A549 (cell line): ENCODE results near the gene CLP1. TPM values are rescaled to one million over a fixed set of nuclear protein-coding genes. Genes with fewer than 3 reads are reported as not detected.
A peak's percentile ranks its signal among the peaks of the same experiment; 100 is the strongest.

Experiments
- CBX2 ChIP-seq: fragments of 200-600 bp; sonication (generic); IDR thresholded peaks from 2 replicates; pipeline ENCODE4 v1.6.1; 2016; ENCODE audit warnings: low read depth, mild to moderate bottlenecking, borderline replicate concordance
- CHD4 ChIP-seq: fragments of 200-600 bp; sonication (generic); IDR thresholded peaks from 2 replicates; pipeline ENCODE4 v1.6.1; 2016; ENCODE audit warnings: antibody characterized with exemption, mild to moderate bottlenecking, borderline replicate concordance
- GATA3 ChIP-seq: IDR thresholded peaks from 2 replicates; pipeline ENCODE4 v1.6.1; 2012; ENCODE audit warnings: borderline replicate concordance
- HEYL ChIP-seq: fragments of 250-450 bp; sonication (Bioruptor Pico); IDR thresholded peaks from 2 replicates; pipeline ENCODE4 v1.8.0; 2021; ENCODE audit warnings: mild to moderate bottlenecking, moderate library complexity
- HOXA7 ChIP-seq: fragments of 250-450 bp; sonication (Bioruptor Pico); IDR thresholded peaks from 2 replicates; pipeline ENCODE4 v1.5.0; 2020; ENCODE audit warnings: mild to moderate bottlenecking, moderate library complexity
- HOXB13 ChIP-seq: fragments of 250-450 bp; sonication (Bioruptor Pico); IDR thresholded peaks from 2 replicates; pipeline ENCODE4 v1.5.0; 2020; ENCODE audit warnings: low read depth, mild to moderate bottlenecking, moderate library complexity
- KDM5A ChIP-seq: fragments of 200-600 bp; sonication (generic); IDR thresholded peaks from 2 replicates; pipeline ENCODE4 v1.6.1; 2016; ENCODE audit warnings: antibody characterized with exemption, mild to moderate bottlenecking
- MAZ ChIP-seq: fragments of 150-350 bp; IDR thresholded peaks from 2 replicates; pipeline ENCODE4 v1.6.1; 2014; ENCODE audit warnings: antibody characterized with exemption, low read depth, low read length, borderline replicate concordance
- MYC ChIP-seq: IDR thresholded peaks from 2 replicates; pipeline ENCODE4 v1.6.1; 2012; ENCODE audit warnings: mild to moderate bottlenecking, inconsistent platforms, low read length, improper control_type of control experiment, borderline replicate concordance
- NFE2L2 ChIP-seq: fragments of 150-350 bp; conservative IDR thresholded peaks from 2 replicates; pipeline ENCODE4 v1.6.1; 2014; ENCODE audit warnings: low read length
- NPAS2 ChIP-seq: fragments of 250-450 bp; sonication (Bioruptor Pico); IDR thresholded peaks from 2 replicates; pipeline ENCODE4 v1.8.0; 2022; ENCODE audit warnings: mild to moderate bottlenecking, moderate library complexity, borderline replicate concordance
- NR3C1 ChIP-seq: fragments of >200 bp; sonication (Bioruptor Twin); formaldehyde crosslinking; IDR thresholded peaks from 3 replicates; pipeline ENCODE4 v1.6.1; 2017
- POLR2A ChIP-seq: IDR thresholded peaks from 2 replicates; pipeline ENCODE4 v1.6.1; 2012; ENCODE audit warnings: mild to moderate bottlenecking, low read length
- POLR2AphosphoS2 ChIP-seq: conservative IDR thresholded peaks from 2 replicates; pipeline ENCODE4 v1.6.1; 2012; ENCODE audit warnings: low read length, improper control_type of control experiment, inconsistent platforms
- RNF2 ChIP-seq: fragments of 200-600 bp; sonication (generic); IDR thresholded peaks from 2 replicates; pipeline ENCODE4 v1.6.1; 2016; ENCODE audit warnings: low read depth, mild to moderate bottlenecking, antibody characterized with exemption, moderate library complexity, borderline replicate concordance
- polyA plus RNA-seq, 4 experiments: library from polyadenylated mRNA; depleted of rRNA in 3 of 4; stranded (reverse); fragments of >200 nt; fragmentation: RNase III in 1 of 4; extraction: RNeasy Plus Mini Kit Qiagen cat#74134 plus additional on column Dnase treatment in 1 of 4; gene quantifications; 2 replicates in 3 of 4; 3 replicates in 1 of 4; pipeline ENCODE4 v1.2.3, GENCODE V29; 2011 to 2017
- TF ChIP-seq, protein P1 (sequence below): IDR thresholded peaks from 2 replicates; pipeline ENCODE4 v1.6.1; 2012
- TF ChIP-seq, protein P2 (sequence below): fragments of 150-350 bp; IDR thresholded peaks from 2 replicates; pipeline ENCODE4 v1.6.1; 2014; ENCODE audit warnings: low read depth, mild to moderate bottlenecking, low read length
- TF ChIP-seq, protein P3 (sequence below): IDR thresholded peaks from 2 replicates; pipeline ENCODE4 v1.6.1; 2012
- TF ChIP-seq, protein P4 (sequence below): fragments of >200 bp; sonication (Bioruptor Twin); formaldehyde crosslinking; IDR thresholded peaks from 3 replicates; pipeline ENCODE4 v1.6.1; 2016
- TF ChIP-seq, protein P5 (sequence below): fragments of 250-450 bp; sonication (Bioruptor Pico); IDR thresholded peaks from 2 replicates; pipeline ENCODE4 v1.5.0; 2021; ENCODE audit warnings: mild to moderate bottlenecking, moderate library complexity, borderline replicate concordance
- TF ChIP-seq, protein P6 (sequence below): fragments of 200-600 bp; sonication (generic); IDR thresholded peaks from 2 replicates; pipeline ENCODE4 v1.6.1; 2016; ENCODE audit warnings: antibody characterized with exemption, mild to moderate bottlenecking, moderate library complexity
- TF ChIP-seq, protein P7 (sequence below): fragments of >200 bp; sonication (Bioruptor Twin); formaldehyde crosslinking; IDR thresholded peaks from 3 replicates; pipeline ENCODE4 v1.5.1; 2016
- TF ChIP-seq, protein P8 (sequence below): fragments of 250-450 bp; sonication (Bioruptor Pico); IDR thresholded peaks from 2 replicates; pipeline ENCODE4 v1.5.0; 2020; ENCODE audit warnings: low read depth, mild to moderate bottlenecking, moderate library complexity

The CLP1 gene
- polyA plus RNA-seq, 2 of the 4 experiments (the other 2 are of a cell fraction): 22.8 to 31.8 TPM

DNA sequence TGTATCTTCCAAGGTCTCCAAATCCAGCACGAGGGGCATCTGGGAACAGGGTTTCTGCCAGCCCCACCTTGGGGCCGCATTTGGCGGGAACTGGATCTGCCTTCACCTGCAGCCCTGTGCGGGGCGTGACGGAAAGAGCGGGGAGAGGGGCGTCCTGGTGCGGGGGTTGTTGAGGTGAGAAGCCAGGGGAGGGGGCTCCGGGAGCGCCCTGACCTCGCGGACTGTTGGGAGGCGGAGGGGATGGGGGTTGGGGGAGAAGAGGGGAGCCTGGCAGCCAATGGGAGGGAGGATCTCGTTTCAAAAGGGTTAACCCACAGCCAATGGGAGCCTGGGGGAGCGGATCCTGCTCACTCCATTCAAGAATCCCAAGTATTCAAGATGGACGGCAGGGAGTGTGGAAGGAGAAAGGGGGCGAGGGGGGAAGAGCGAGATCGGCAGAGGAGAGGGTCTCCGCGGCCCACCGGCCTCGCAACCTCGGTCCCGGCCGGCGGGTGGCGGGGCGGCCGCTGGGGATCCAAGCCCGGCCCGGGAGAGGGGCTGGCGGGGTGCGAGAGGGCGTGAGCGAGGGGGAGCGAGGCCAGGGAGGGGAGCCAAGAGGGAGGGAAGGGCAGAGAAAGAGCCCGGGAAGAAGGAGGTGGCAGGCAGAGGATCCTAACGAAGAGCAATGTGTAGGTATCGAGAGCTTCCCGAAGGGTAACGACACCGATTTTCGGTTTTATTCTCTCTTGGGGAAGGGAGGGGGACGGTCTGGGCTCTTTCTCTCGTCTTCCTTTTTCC is 19.4 kb upstream of the CLP1 start (continued):
- TF ChIP-seq POLR2AphosphoS2 (no peak), MYC (no peak), HEYL (no peak), MAZ (no peak), HOXA7 (no peak), CHD4 (no peak), GATA3 (no peak), RNF2 (no peak), KDM5A (peak; percentile 87), NPAS2 (CRISPR knock-in tag) (no peak), HOXB13 (no peak), NR3C1 (no peak), NFE2L2 (no peak), CBX2 (no peak), POLR2A (peak; percentile 63)
- TF ChIP-seq, protein P1, sequence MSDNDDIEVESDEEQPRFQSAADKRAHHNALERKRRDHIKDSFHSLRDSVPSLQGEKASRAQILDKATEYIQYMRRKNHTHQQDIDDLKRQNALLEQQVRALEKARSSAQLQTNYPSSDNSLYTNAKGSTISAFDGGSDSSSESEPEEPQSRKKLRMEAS: peak; percentile 71
- TF ChIP-seq, protein P2, sequence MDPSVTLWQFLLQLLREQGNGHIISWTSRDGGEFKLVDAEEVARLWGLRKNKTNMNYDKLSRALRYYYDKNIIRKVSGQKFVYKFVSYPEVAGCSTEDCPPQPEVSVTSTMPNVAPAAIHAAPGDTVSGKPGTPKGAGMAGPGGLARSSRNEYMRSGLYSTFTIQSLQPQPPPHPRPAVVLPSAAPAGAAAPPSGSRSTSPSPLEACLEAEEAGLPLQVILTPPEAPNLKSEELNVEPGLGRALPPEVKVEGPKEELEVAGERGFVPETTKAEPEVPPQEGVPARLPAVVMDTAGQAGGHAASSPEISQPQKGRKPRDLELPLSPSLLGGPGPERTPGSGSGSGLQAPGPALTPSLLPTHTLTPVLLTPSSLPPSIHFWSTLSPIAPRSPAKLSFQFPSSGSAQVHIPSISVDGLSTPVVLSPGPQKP: no peak
- TF ChIP-seq, protein P3, sequence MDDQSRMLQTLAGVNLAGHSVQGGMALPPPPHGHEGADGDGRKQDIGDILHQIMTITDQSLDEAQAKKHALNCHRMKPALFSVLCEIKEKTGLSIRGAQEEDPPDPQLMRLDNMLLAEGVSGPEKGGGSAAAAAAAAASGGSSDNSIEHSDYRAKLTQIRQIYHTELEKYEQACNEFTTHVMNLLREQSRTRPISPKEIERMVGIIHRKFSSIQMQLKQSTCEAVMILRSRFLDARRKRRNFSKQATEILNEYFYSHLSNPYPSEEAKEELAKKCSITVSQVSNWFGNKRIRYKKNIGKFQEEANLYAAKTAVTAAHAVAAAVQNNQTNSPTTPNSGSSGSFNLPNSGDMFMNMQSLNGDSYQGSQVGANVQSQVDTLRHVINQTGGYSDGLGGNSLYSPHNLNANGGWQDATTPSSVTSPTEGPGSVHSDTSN: no peak
- TF ChIP-seq, protein P4, sequence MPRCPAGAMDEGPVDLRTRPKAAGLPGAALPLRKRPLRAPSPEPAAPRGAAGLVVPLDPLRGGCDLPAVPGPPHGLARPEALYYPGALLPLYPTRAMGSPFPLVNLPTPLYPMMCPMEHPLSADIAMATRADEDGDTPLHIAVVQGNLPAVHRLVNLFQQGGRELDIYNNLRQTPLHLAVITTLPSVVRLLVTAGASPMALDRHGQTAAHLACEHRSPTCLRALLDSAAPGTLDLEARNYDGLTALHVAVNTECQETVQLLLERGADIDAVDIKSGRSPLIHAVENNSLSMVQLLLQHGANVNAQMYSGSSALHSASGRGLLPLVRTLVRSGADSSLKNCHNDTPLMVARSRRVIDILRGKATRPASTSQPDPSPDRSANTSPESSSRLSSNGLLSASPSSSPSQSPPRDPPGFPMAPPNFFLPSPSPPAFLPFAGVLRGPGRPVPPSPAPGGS: peak; percentile 76; the same call in 1 of the 3 replicates
- TF ChIP-seq, protein P5, sequence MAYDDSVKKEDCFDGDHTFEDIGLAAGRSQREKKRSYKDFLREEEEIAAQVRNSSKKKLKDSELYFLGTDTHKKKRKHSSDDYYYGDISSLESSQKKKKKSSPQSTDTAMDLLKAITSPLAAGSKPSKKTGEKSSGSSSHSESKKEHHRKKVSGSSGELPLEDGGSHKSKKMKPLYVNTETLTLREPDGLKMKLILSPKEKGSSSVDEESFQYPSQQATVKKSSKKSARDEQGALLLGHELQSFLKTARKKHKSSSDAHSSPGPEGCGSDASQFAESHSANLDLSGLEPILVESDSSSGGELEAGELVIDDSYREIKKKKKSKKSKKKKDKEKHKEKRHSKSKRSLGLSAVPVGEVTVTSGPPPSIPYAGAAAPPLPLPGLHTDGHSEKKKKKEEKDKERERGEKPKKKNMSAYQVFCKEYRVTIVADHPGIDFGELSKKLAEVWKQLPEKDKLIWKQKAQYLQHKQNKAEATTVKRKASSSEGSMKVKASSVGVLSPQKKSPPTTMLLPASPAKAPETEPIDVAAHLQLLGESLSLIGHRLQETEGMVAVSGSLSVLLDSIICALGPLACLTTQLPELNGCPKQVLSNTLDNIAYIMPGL (CRISPR knock-in tag): no peak
- TF ChIP-seq, protein P6, sequence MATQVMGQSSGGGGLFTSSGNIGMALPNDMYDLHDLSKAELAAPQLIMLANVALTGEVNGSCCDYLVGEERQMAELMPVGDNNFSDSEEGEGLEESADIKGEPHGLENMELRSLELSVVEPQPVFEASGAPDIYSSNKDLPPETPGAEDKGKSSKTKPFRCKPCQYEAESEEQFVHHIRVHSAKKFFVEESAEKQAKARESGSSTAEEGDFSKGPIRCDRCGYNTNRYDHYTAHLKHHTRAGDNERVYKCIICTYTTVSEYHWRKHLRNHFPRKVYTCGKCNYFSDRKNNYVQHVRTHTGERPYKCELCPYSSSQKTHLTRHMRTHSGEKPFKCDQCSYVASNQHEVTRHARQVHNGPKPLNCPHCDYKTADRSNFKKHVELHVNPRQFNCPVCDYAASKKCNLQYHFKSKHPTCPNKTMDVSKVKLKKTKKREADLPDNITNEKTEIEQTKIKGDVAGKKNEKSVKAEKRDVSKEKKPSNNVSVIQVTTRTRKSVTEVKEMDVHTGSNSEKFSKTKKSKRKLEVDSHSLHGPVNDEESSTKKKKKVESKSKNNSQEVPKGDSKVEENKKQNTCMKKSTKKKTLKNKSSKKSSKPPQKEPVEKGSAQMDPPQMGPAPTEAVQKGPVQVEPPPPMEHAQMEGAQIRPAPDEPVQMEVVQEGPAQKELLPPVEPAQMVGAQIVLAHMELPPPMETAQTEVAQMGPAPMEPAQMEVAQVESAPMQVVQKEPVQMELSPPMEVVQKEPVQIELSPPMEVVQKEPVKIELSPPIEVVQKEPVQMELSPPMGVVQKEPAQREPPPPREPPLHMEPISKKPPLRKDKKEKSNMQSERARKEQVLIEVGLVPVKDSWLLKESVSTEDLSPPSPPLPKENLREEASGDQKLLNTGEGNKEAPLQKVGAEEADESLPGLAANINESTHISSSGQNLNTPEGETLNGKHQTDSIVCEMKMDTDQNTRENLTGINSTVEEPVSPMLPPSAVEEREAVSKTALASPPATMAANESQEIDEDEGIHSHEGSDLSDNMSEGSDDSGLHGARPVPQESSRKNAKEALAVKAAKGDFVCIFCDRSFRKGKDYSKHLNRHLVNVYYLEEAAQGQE: no peak
- TF ChIP-seq, protein P7, sequence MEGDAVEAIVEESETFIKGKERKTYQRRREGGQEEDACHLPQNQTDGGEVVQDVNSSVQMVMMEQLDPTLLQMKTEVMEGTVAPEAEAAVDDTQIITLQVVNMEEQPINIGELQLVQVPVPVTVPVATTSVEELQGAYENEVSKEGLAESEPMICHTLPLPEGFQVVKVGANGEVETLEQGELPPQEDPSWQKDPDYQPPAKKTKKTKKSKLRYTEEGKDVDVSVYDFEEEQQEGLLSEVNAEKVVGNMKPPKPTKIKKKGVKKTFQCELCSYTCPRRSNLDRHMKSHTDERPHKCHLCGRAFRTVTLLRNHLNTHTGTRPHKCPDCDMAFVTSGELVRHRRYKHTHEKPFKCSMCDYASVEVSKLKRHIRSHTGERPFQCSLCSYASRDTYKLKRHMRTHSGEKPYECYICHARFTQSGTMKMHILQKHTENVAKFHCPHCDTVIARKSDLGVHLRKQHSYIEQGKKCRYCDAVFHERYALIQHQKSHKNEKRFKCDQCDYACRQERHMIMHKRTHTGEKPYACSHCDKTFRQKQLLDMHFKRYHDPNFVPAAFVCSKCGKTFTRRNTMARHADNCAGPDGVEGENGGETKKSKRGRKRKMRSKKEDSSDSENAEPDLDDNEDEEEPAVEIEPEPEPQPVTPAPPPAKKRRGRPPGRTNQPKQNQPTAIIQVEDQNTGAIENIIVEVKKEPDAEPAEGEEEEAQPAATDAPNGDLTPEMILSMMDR: no peak
- TF ChIP-seq, protein P8, sequence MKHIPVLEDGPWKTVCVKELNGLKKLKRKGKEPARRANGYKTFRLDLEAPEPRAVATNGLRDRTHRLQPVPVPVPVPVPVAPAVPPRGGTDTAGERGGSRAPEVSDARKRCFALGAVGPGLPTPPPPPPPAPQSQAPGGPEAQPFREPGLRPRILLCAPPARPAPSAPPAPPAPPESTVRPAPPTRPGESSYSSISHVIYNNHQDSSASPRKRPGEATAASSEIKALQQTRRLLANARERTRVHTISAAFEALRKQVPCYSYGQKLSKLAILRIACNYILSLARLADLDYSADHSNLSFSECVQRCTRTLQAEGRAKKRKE (CRISPR knock-in tag): no peak
